Liver (tissue), 9 donors: ENCODE measurements around the gene ENOX1. TPM values are rescaled to one million over a fixed set of nuclear protein-coding genes. Genes with fewer than 3 reads are reported as not detected.

Experiments
- DNase-seq: peaks from one replicate; pipeline ENCODE4 v3.0.0-alpha.2; 2017; ENCODE audit warnings: low spot score
- H3K27ac ChIP-seq, 2 donors: one replicate each; pipeline ENCODE4 v1.7.0; 2013; ENCODE audit warnings: inconsistent platforms in 2 of 2, low read length in 2 of 2, control low read depth in 1 of 2, low read depth in 1 of 2, mild to moderate bottlenecking in 1 of 2
- H3K27me3 ChIP-seq, 4 donors: one replicate each; pipeline versions ENCODE4 v1.6.1 to v1.7.0; 2013; ENCODE audit warnings: low read length in 3 of 4, inconsistent platforms in 1 of 4, mild to moderate bottlenecking in 1 of 4, moderate library complexity in 1 of 4; ENCODE audit not compliant: control insufficient read depth in 4 of 4, insufficient read depth in 4 of 4
- H3K36me3 ChIP-seq, 4 donors: one replicate each; pipeline versions ENCODE4 v1.6.1 to v1.7.0; 2013; ENCODE audit warnings: low read length in 3 of 4, mild to moderate bottlenecking in 3 of 4, low read depth in 1 of 4, moderate library complexity in 1 of 4; ENCODE audit not compliant: control insufficient read depth in 4 of 4, insufficient read depth in 3 of 4
- H3K4me1 ChIP-seq, 4 donors: one replicate each; pipeline versions ENCODE4 v1.6.1 to v1.7.0; 2013; ENCODE audit warnings: low read length in 3 of 4, mild to moderate bottlenecking in 3 of 4, moderate library complexity in 1 of 4; ENCODE audit not compliant: control insufficient read depth in 4 of 4, insufficient read depth in 4 of 4
- H3K4me3 ChIP-seq, 3 donors: one replicate each; pipeline versions ENCODE4 v1.6.1 to v1.7.0; 2013; ENCODE audit warnings: low read length in 3 of 3, control low read depth in 1 of 3, low read depth in 1 of 3, mild to moderate bottlenecking in 1 of 3
- H3K9ac ChIP-seq, 2 donors: one replicate each; pipeline ENCODE4 v1.7.0; 2013; ENCODE audit warnings: low read length in 2 of 2, mild to moderate bottlenecking in 2 of 2, moderate library complexity in 2 of 2, control low read depth in 1 of 2, low read depth in 1 of 2
- H3K9me3 ChIP-seq, 4 donors: one replicate each; pipeline versions ENCODE4 v1.6.1 to v1.7.0; 2013; ENCODE audit warnings: low read length in 3 of 4; ENCODE audit not compliant: control insufficient read depth in 4 of 4
- EGR1 ChIP-seq, 2 donors: IDR thresholded peaks; 2 replicates each; pipeline ENCODE4 v1.6.1; 2016 to 2018; ENCODE audit warnings: antibody characterized with exemption in 2 of 2, low read depth in 2 of 2
- FOXA1 ChIP-seq: IDR thresholded peaks from 2 replicates; pipeline ENCODE4 v1.6.1; 2016; ENCODE audit warnings: antibody characterized with exemption
- FOXA2 ChIP-seq: IDR thresholded peaks from 2 replicates; pipeline ENCODE4 v1.6.1; 2016; ENCODE audit warnings: antibody characterized with exemption
- GABPA ChIP-seq, 2 donors: IDR thresholded peaks in 1 of 2; conservative IDR thresholded peaks in 1 of 2; 2 replicates each; pipeline ENCODE4 v1.6.1; 2016; ENCODE audit warnings: antibody characterized with exemption in 2 of 2, mild to moderate bottlenecking in 1 of 2, moderate library complexity in 1 of 2
- HNF4A ChIP-seq, 2 donors: conservative IDR thresholded peaks; 2 replicates each; pipeline ENCODE4 v1.6.1; 2016; ENCODE audit warnings: antibody characterized with exemption in 2 of 2, mild to moderate bottlenecking in 2 of 2
- HNF4G ChIP-seq: IDR thresholded peaks from 2 replicates; pipeline ENCODE4 v1.6.1; 2016; ENCODE audit warnings: antibody characterized with exemption
- JUND ChIP-seq, 2 donors: IDR thresholded peaks; 2 replicates each; pipeline ENCODE4 v1.6.1; 2016; ENCODE audit warnings: antibody characterized with exemption in 2 of 2
- NR2F2 ChIP-seq: IDR thresholded peaks from 2 replicates; pipeline ENCODE4 v1.6.1; 2016; ENCODE audit warnings: antibody characterized with exemption
- RXRA ChIP-seq, 2 donors: IDR thresholded peaks; 2 replicates each; pipeline ENCODE4 v1.6.1; 2017 to 2018; ENCODE audit warnings: antibody characterized with exemption in 2 of 2, mild to moderate bottlenecking in 1 of 2
- SP1 ChIP-seq: IDR thresholded peaks from 2 replicates; pipeline ENCODE4 v1.6.1; 2018; ENCODE audit warnings: antibody characterized with exemption, mild to moderate bottlenecking
- TAF1 ChIP-seq: conservative IDR thresholded peaks from 2 replicates; pipeline ENCODE4 v1.6.1; 2016; ENCODE audit warnings: antibody characterized with exemption, mild to moderate bottlenecking
- YY1 ChIP-seq: IDR thresholded peaks from 2 replicates; pipeline ENCODE4 v1.6.1; 2016; ENCODE audit warnings: antibody characterized with exemption, mild to moderate bottlenecking
- WGBS: extraction: QIAGEN DNeasy Blood & Tissue Kit; methylation state at CpG from one replicate; pipeline ENCODE4 v1.1.7; 2013; 5-methylcytosine and 5-hydroxymethylcytosine counted together
- polyA plus RNA-seq, 2 donors: library from polyadenylated mRNA; stranded (reverse) in 1 of 2; unstranded in 1 of 2; fragments of 200-250 nt in 1 of 2; fragments of >200 nt in 1 of 2; fragmentation: Nextera tagmentation in 1 of 2; extraction: Ambion mirVana in 1 of 2; gene quantifications; one replicate each; pipeline versions ENCODE4 v1.2.1 to v1.2.3, GENCODE V29; 2013 to 2015
- total RNA-seq, 2 donors: library from RNA; depleted of rRNA; stranded (reverse); fragments of >200 nt; gene quantifications; one replicate each; pipeline ENCODE4 v1.2.3, GENCODE V29; 2014
- TF ChIP-seq, protein P1 (sequence below): IDR thresholded peaks from 2 replicates; pipeline ENCODE4 v1.6.1; 2016; ENCODE audit warnings: antibody characterized with exemption
- TF ChIP-seq, protein P2 (sequence below): IDR thresholded peaks from 2 replicates; pipeline ENCODE4 v1.6.1; 2016; ENCODE audit warnings: antibody characterized with exemption
- TF ChIP-seq, protein P3 (sequence below): IDR thresholded peaks from 2 replicates; pipeline ENCODE4 v1.6.1; 2016; ENCODE audit warnings: antibody characterized with exemption
- TF ChIP-seq, protein P4 (sequence below): fragments of 150-350 bp; IDR thresholded peaks from 2 replicates; pipeline ENCODE4 v1.5.1; 2017; ENCODE audit warnings: improper control_type of control experiment, low read depth, low read length; ENCODE audit not compliant: missing input control
- TF ChIP-seq, protein P5 (sequence below): IDR thresholded peaks from 2 replicates; pipeline ENCODE4 v1.6.1; 2016; ENCODE audit warnings: antibody characterized with exemption, mild to moderate bottlenecking
- donor health status: healthy.
- donor health status: healthy.
- donor health status: healthy.
- donor health status: healthy.
- donor health status: healthy.

Gene ENOX1
- total and polyA plus RNA-seq, 4 donors = 0.02 to 0.33 (median 0.08) TPM; not detected in 1

DNA sequence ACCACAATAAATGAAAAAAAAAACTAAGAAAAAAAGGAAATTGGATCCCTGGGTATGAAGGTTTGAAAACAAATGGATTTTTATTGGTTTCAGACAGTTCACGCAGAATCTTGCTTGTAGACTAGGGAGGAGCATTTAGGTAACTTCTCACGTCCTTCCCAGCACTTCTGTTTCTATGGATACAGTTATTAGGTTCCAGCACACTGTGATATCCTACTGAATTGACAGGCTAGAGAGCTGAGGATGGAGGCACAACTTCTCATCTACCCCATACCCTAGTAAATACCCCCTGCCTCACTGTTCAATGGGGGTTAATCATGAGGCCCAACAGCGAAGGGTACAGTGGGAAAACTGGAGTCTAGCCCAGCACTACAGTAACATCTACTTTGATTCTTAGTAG lies 304.1 kb downstream of the ENOX1 start:
- no peak overlapping the region for H3K9ac ChIP-seq
- no peak for DNase-seq

DNA sequence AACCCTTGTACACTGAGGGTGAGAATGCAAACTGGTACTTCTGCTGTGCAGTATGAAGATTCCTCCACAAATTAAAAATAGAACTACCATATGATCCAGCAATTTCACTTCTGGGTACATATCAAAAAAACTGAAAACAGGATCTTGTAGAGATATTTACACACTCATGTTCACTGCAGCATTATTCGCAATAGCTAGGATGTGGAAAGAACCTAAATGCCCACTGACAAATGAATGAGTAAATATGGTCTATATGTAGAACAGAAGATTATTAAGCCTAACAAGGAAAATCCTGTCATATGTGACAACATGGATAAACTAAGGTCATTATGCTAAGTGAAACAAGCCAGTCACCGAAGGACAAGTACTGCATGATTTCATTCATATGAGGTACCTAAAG lies 304.7 kb downstream of the ENOX1 start:
- H3K27me3 ChIP-seq = no peaks in the 10 kb centered on the region
- no peak overlapping the region for H3K4me3 ChIP-seq
- 88% methylated on average over 2 of the region's 2 CpGs for WGBS
- DNase-seq = no peak
- no peak overlapping the region for H3K9ac ChIP-seq
- no peaks in the 10 kb centered on the region for H3K4me1 ChIP-seq
- no peak overlapping the region for H3K27ac ChIP-seq
- no peaks in the 10 kb centered on the region for H3K9me3 ChIP-seq
- H3K36me3 ChIP-seq = no peaks in the 10 kb centered on the region
- TF ChIP-seq, protein P1, sequence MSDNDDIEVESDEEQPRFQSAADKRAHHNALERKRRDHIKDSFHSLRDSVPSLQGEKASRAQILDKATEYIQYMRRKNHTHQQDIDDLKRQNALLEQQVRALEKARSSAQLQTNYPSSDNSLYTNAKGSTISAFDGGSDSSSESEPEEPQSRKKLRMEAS = no peak
- no peak for TF ChIP-seq NR2F2
- TF ChIP-seq GABPA (IDR thresholded peaks at IDR 0.05 in 1 of 2, conservative IDR thresholded peaks at IDR 0.05 in 1 of 2) = no peak
- no peak for TF ChIP-seq HNF4A (conservative IDR thresholded peaks at IDR 0.05)
- no peak for TF ChIP-seq EGR1 (IDR thresholded peaks at IDR 0.05; ENCODE audit: low read depth in 2 of 2)
- TF ChIP-seq RXRA (IDR thresholded peaks at IDR 0.05) = no peak
- TF ChIP-seq FOXA1 = no peak
- no peak for TF ChIP-seq SP1
- TF ChIP-seq HNF4G = no peak
- no peak for TF ChIP-seq TAF1
- TF ChIP-seq, protein P2, sequence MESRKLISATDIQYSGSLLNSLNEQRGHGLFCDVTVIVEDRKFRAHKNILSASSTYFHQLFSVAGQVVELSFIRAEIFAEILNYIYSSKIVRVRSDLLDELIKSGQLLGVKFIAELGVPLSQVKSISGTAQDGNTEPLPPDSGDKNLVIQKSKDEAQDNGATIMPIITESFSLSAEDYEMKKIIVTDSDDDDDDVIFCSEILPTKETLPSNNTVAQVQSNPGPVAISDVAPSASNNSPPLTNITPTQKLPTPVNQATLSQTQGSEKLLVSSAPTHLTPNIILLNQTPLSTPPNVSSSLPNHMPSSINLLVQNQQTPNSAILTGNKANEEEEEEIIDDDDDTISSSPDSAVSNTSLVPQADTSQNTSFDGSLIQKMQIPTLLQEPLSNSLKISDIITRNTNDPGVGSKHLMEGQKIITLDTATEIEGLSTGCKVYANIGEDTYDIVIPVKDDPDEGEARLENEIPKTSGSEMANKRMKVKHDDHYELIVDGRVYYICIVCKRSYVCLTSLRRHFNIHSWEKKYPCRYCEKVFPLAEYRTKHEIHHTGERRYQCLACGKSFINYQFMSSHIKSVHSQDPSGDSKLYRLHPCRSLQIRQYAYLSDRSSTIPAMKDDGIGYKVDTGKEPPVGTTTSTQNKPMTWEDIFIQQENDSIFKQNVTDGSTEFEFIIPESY = no peak

More for the DNA sequence above, 304.1 kb downstream of the ENOX1 start:
- Histone ChIP-seq H3K27ac (no peak overlapping the region), H3K4me3 (no peak overlapping the region), H3K27me3 (no peaks in the 10 kb centered on the region), H3K36me3 (no peaks in the 10 kb centered on the region), H3K4me1 (no peaks in the 10 kb centered on the region), H3K9me3 (no peaks in the 10 kb centered on the region)
- WGBS = 84% methylated on average over 3 of the region's 3 CpGs
- TF ChIP-seq SP1 = no peak
- TF ChIP-seq GABPA (IDR thresholded peaks at IDR 0.05 in 1 of 2, conservative IDR thresholded peaks at IDR 0.05 in 1 of 2) = no peak
- TF ChIP-seq TAF1 = no peak
- TF ChIP-seq, protein P3, sequence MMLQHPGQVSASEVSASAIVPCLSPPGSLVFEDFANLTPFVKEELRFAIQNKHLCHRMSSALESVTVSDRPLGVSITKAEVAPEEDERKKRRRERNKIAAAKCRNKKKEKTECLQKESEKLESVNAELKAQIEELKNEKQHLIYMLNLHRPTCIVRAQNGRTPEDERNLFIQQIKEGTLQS = no peak
- TF ChIP-seq JUND (IDR thresholded peaks at IDR 0.05) = no peak
- no peak for TF ChIP-seq EGR1 (IDR thresholded peaks at IDR 0.05; ENCODE audit: low read depth in 2 of 2)
- TF ChIP-seq, protein P1 = no peak
- no peak for TF ChIP-seq NR2F2
- TF ChIP-seq, protein P4, sequence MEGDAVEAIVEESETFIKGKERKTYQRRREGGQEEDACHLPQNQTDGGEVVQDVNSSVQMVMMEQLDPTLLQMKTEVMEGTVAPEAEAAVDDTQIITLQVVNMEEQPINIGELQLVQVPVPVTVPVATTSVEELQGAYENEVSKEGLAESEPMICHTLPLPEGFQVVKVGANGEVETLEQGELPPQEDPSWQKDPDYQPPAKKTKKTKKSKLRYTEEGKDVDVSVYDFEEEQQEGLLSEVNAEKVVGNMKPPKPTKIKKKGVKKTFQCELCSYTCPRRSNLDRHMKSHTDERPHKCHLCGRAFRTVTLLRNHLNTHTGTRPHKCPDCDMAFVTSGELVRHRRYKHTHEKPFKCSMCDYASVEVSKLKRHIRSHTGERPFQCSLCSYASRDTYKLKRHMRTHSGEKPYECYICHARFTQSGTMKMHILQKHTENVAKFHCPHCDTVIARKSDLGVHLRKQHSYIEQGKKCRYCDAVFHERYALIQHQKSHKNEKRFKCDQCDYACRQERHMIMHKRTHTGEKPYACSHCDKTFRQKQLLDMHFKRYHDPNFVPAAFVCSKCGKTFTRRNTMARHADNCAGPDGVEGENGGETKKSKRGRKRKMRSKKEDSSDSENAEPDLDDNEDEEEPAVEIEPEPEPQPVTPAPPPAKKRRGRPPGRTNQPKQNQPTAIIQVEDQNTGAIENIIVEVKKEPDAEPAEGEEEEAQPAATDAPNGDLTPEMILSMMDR = no peak
- TF ChIP-seq HNF4A (conservative IDR thresholded peaks at IDR 0.05) = no peak
- TF ChIP-seq FOXA2 = no peak
- TF ChIP-seq, protein P2 = no peak
- no peak for TF ChIP-seq RXRA (IDR thresholded peaks at IDR 0.05)
- TF ChIP-seq, protein P5, sequence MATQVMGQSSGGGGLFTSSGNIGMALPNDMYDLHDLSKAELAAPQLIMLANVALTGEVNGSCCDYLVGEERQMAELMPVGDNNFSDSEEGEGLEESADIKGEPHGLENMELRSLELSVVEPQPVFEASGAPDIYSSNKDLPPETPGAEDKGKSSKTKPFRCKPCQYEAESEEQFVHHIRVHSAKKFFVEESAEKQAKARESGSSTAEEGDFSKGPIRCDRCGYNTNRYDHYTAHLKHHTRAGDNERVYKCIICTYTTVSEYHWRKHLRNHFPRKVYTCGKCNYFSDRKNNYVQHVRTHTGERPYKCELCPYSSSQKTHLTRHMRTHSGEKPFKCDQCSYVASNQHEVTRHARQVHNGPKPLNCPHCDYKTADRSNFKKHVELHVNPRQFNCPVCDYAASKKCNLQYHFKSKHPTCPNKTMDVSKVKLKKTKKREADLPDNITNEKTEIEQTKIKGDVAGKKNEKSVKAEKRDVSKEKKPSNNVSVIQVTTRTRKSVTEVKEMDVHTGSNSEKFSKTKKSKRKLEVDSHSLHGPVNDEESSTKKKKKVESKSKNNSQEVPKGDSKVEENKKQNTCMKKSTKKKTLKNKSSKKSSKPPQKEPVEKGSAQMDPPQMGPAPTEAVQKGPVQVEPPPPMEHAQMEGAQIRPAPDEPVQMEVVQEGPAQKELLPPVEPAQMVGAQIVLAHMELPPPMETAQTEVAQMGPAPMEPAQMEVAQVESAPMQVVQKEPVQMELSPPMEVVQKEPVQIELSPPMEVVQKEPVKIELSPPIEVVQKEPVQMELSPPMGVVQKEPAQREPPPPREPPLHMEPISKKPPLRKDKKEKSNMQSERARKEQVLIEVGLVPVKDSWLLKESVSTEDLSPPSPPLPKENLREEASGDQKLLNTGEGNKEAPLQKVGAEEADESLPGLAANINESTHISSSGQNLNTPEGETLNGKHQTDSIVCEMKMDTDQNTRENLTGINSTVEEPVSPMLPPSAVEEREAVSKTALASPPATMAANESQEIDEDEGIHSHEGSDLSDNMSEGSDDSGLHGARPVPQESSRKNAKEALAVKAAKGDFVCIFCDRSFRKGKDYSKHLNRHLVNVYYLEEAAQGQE = no peak
- TF ChIP-seq YY1 = no peak
- TF ChIP-seq FOXA1 = no peak
- no peak for TF ChIP-seq HNF4G
